ENCODE results near the gene LYSET. TPM values are rescaled to one million over a fixed set of nuclear protein-coding genes. Genes with fewer than 3 reads are reported as not detected.

The LYSET gene
- total and polyA plus RNA-seq, 2 of the 4 experiments (the other 2 are of a cell fraction), result 6.3 to 10.2 TPM

GRCh38 chr14:93136009-93136408 lies 49.1 kb upstream of the LYSET start:
- 90% methylated on average over 2 of the region's 8 CpGs; no CpG with 5 or more reads in 1 of the 2 experiments for WGBS, 2 experiments (ENCODE audit: extremely low coverage in 2 of 2, insufficient read length in 1 of 2)
- Histone ChIP-seq H2AFZ (replicated peaks; ENCODE audit: low read length, poor library complexity) (no peak overlapping the region), H4K5ac (ENCODE audit: low read depth, low read length) (no peak overlapping the region), H4K20me1 (ENCODE audit: insufficient read depth, low read length) (no peaks in the 10 kb centered on the region), H3K4me3 (ENCODE audit: insufficient read depth, low read depth, low read length) (no peak overlapping the region), H3K9me1 (ENCODE audit: insufficient read depth, low read length) (no peaks in the 10 kb centered on the region), H3K4ac (ENCODE audit: low read depth, low read length) (no peak overlapping the region), H3K56ac (ENCODE audit: extremely low read depth, insufficient read depth, low read length) (no peak overlapping the region), H2AK5ac (ENCODE audit: low read depth, low read length) (no peak overlapping the region), H2BK20ac (ENCODE audit: low read depth, low read length) (no peak overlapping the region), H2BK5ac (ENCODE audit: low read depth, low read length, poor library complexity, severe bottlenecking) (no peak overlapping the region), H2BK120ac (ENCODE audit: low read depth, low read length) (no peak overlapping the region), H3K9ac (ENCODE audit: low read depth, low read length) (no peak overlapping the region), H2BK15ac (ENCODE audit: low read depth, low read length) (no peak overlapping the region), H3K27me3 (ENCODE audit: control insufficient read depth, insufficient read depth, low read length) (peaks cover 8% of the 10 kb centered on the region), H2AK9ac (replicated peaks; ENCODE audit: low read depth, low read length, poor library complexity) (no peak overlapping the region), H3K27ac (ENCODE audit: insufficient read depth, low read length) (no peak overlapping the region), H3K14ac (replicated peaks; ENCODE audit: low read depth, low read length) (no peak overlapping the region), H3K23ac (ENCODE audit: low read depth, low read length) (no peak overlapping the region), H3K79me1 (ENCODE audit: low read depth in 1 of 2, low read length in 2 of 2) (no peaks in the 10 kb centered on the region), H3K18ac (ENCODE audit: low read depth, low read length) (no peak overlapping the region), H3K9me3 (ENCODE audit: control insufficient read depth, insufficient read depth, low read length) (no peaks in the 10 kb centered on the region), H4K91ac (ENCODE audit: insufficient read depth, low read depth, low read length) (no peak overlapping the region), H3K4me1 (ENCODE audit: control insufficient read depth, insufficient read depth, low read length) (no peaks in the 10 kb centered on the region), H3K36me3 (ENCODE audit: control insufficient read depth, insufficient read depth, low read length) (no peaks in the 10 kb centered on the region), H4K8ac (ENCODE audit: low read depth in 2 of 2, low read length in 2 of 2) (no peak overlapping the region), H3K4me2 (ENCODE audit: low read depth, low read length) (no peak overlapping the region)
- BruUV-seq (replicated peaks), result no TSS peak
- DNase-seq, result no peak
- TF ChIP-seq USF2 (IDR thresholded peaks at IDR 0.05; ENCODE audit: low read depth, low read length) (no peak), CHD1 (IDR thresholded peaks at IDR 0.05; ENCODE audit: low read depth, low read length) (no peak), RAD21 (IDR thresholded peaks at IDR 0.05; ENCODE audit: low read length) (no peak), NFE2L2 (IDR thresholded peaks at IDR 0.05; ENCODE audit: low read depth, low read length) (no peak), SMC3 (IDR thresholded peaks at IDR 0.05; ENCODE audit: low read depth, low read length) (no peak), CEBPB (IDR thresholded peaks at IDR 0.05; ENCODE audit: low read depth, low read length) (no peak), RCOR1 (IDR thresholded peaks at IDR 0.05; ENCODE audit: insufficient replicate concordance, low read length) (no peak), RFX5 (IDR thresholded peaks at IDR 0.05; ENCODE audit: low read depth, low read length) (no peak), BHLHE40 (IDR thresholded peaks at IDR 0.05; ENCODE audit: low read depth, low read length) (no peak), FOS (IDR thresholded peaks at IDR 0.05; ENCODE audit: low read depth, low read length) (no peak), MAFK (IDR thresholded peaks at IDR 0.05; ENCODE audit: low read depth, low read length) (no peak), MAZ (IDR thresholded peaks at IDR 0.05; ENCODE audit: borderline replicate concordance, low read depth, low read length) (no peak)
- TF ChIP-seq, protein P1, sequence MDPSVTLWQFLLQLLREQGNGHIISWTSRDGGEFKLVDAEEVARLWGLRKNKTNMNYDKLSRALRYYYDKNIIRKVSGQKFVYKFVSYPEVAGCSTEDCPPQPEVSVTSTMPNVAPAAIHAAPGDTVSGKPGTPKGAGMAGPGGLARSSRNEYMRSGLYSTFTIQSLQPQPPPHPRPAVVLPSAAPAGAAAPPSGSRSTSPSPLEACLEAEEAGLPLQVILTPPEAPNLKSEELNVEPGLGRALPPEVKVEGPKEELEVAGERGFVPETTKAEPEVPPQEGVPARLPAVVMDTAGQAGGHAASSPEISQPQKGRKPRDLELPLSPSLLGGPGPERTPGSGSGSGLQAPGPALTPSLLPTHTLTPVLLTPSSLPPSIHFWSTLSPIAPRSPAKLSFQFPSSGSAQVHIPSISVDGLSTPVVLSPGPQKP (IDR thresholded peaks at IDR 0.05; ENCODE audit: borderline replicate concordance, low read depth, low read length), result no peak
- POLR2A ChIA-PET (ENCODE audit: unreplicated experiment), result no interaction called here
- intact Hi-C loops (cut with micrococcal nuclease), result loop anchor here (10.0 kb wide), 1 partner anchor 301 kb away; no protein-coding TSS in a partner anchor
- CTCF ChIA-PET, result interaction anchor here (1.0 kb wide), 1 partner anchor 23 kb away, joined by 3 read pairs; no protein-coding TSS in a partner anchor
- in situ Hi-C loops (cut with MboI; ENCODE audit: low sequenced_read_pairs), result loop anchor here (5.0 kb wide), 1 partner anchor 184 kb away; no protein-coding TSS in a partner anchor
- no peak for ATAC-seq (ENCODE audit: low read depth)
- dilution Hi-C loops (cut with HindIII; ENCODE audit: low sequenced_read_pairs, unreplicated experiment), result no loop called here

Measured in IMR-90 (cell line).